Measurements from ENCODE around the gene COX11.

GRCh38 chr17:54932711-54933110, 35.7 kb downstream of the COX11 start:
- no peak for TF ChIP-seq CTCF (IDR thresholded peaks at IDR 0.05; ENCODE audit: low read depth, low read length)
- no peak for TF ChIP-seq MAX (IDR thresholded peaks at IDR 0.05; ENCODE audit: low read depth, low read length)
- no peak for TF ChIP-seq POLR2A (IDR thresholded peaks at IDR 0.05; ENCODE audit: extremely low read depth, insufficient read length)
